ENCODE measurements around the gene CCND1.

Gene CCND1

DNA sequence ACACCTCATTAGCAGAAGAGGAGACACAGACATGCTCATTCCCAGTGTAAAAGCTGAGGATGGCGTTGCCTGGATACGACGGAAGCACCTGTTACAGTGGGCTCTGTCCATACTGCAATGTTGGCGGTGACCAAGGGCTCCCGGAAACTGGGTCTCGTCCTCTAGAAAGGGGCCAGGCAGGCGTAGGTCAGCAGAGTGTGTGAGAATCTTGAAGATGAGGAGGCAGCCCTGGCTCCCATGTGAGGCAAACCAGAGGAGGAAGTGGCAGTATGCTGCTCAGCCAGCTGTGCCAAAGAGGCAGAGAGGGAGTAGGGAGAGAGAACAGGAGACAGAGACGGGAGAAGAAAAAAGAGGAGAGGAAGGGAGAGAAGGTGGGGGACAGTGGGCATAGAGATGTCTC, 23.9 kb downstream of the CCND1 start:
- no peaks in the 10 kb centered on the region for H4K20me1 ChIP-seq (ENCODE audit: insufficient read depth)
- TF ChIP-seq, protein P1, sequence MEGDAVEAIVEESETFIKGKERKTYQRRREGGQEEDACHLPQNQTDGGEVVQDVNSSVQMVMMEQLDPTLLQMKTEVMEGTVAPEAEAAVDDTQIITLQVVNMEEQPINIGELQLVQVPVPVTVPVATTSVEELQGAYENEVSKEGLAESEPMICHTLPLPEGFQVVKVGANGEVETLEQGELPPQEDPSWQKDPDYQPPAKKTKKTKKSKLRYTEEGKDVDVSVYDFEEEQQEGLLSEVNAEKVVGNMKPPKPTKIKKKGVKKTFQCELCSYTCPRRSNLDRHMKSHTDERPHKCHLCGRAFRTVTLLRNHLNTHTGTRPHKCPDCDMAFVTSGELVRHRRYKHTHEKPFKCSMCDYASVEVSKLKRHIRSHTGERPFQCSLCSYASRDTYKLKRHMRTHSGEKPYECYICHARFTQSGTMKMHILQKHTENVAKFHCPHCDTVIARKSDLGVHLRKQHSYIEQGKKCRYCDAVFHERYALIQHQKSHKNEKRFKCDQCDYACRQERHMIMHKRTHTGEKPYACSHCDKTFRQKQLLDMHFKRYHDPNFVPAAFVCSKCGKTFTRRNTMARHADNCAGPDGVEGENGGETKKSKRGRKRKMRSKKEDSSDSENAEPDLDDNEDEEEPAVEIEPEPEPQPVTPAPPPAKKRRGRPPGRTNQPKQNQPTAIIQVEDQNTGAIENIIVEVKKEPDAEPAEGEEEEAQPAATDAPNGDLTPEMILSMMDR (conservative IDR thresholded peaks at IDR 0.05; ENCODE audit: low read depth, low read length): no peak
- H3K79me2 ChIP-seq (ENCODE audit: insufficient read depth, low read depth): no peaks in the 10 kb centered on the region
- H3K36me3 ChIP-seq (ENCODE audit: insufficient read depth): no peaks in the 10 kb centered on the region
- no peak overlapping the region for H2AFZ ChIP-seq (ENCODE audit: low read depth)
- H3K27ac ChIP-seq: no peak overlapping the region
- no peak overlapping the region for H3K4me3 ChIP-seq (IDR thresholded peaks at IDR 0.05; ENCODE audit: insufficient read depth, low read depth, low read length)
- no peak overlapping the region for H3K9ac ChIP-seq
- H3K4me1 ChIP-seq (ENCODE audit: low read depth, poor library complexity, severe bottlenecking): no peaks in the 10 kb centered on the region
- no peaks in the 10 kb centered on the region for H3K27me3 ChIP-seq (ENCODE audit: insufficient read depth, low read depth)
- no peak overlapping the region for H3K4me2 ChIP-seq

DNA sequence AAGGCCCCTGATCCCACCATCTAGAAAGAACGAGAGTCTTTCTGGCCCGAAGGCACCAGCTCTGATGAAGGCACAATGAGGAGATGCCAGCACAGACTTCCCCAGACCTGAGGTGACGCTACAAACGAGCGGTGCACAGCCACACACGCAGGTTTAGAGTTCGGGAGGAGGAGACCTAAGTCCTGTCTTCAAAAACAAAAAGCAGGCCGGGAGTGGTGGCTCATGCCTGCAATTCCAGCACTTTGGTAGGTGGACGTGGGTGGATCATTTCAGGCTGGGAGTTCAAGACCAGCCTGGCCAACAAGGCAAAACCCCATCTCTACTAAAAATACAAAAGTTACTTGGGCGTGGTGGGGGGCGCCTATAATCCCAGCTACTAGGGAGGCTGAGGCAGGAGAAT, 24.7 kb downstream of the CCND1 start:
- Histone ChIP-seq H3K36me3 (ENCODE audit: insufficient read depth) (no peaks in the 10 kb centered on the region), H3K27me3 (ENCODE audit: insufficient read depth, low read depth) (no peaks in the 10 kb centered on the region), H3K9ac (no peak overlapping the region), H3K27ac (no peak overlapping the region), H3K4me3 (IDR thresholded peaks at IDR 0.05; ENCODE audit: insufficient read depth, low read depth, low read length) (no peak overlapping the region), H2AFZ (ENCODE audit: low read depth) (no peak overlapping the region), H3K4me2 (no peak overlapping the region), H4K20me1 (ENCODE audit: insufficient read depth) (no peaks in the 10 kb centered on the region), H3K79me2 (ENCODE audit: insufficient read depth, low read depth) (no peaks in the 10 kb centered on the region), H3K4me1 (ENCODE audit: low read depth, poor library complexity, severe bottlenecking) (no peaks in the 10 kb centered on the region)
- TF ChIP-seq, protein P1 (conservative IDR thresholded peaks at IDR 0.05; ENCODE audit: low read depth, low read length): no peak

DNA sequence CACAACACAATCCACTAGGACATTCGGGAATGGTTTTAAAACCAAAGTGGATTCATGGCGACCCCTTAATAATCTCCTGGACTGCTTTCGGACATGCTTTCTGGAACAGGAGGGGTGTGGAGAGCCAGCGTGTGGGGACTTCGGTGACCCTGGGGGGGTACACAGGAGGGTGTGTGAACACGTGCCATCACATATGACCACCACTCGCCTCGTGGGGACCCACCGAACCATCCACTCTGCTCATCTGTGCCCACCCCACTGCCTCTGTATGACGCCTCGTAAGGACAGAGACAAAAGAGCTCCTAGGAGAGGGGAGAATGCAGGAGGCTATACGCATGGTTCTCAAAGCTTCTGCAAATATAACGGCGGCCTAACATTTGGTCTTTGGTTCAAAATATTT, 25.3 kb downstream of the CCND1 start:
- TF ChIP-seq, protein P1 (conservative IDR thresholded peaks at IDR 0.05; ENCODE audit: low read depth, low read length): no peak
- H3K27me3 ChIP-seq (ENCODE audit: insufficient read depth, low read depth): no peaks in the 10 kb centered on the region
- H3K4me2 ChIP-seq: no peak overlapping the region
- no peak overlapping the region for H3K27ac ChIP-seq
- no peak overlapping the region for H3K4me3 ChIP-seq (IDR thresholded peaks at IDR 0.05; ENCODE audit: insufficient read depth, low read depth, low read length)
- no peak overlapping the region for H3K9ac ChIP-seq
- no peaks in the 10 kb centered on the region for H3K4me1 ChIP-seq (ENCODE audit: low read depth, poor library complexity, severe bottlenecking)
- H3K79me2 ChIP-seq (ENCODE audit: insufficient read depth, low read depth): no peaks in the 10 kb centered on the region
- H2AFZ ChIP-seq (ENCODE audit: low read depth): no peak overlapping the region
- H4K20me1 ChIP-seq (ENCODE audit: insufficient read depth): no peaks in the 10 kb centered on the region
- H3K36me3 ChIP-seq (ENCODE audit: insufficient read depth): no peaks in the 10 kb centered on the region

DNA sequence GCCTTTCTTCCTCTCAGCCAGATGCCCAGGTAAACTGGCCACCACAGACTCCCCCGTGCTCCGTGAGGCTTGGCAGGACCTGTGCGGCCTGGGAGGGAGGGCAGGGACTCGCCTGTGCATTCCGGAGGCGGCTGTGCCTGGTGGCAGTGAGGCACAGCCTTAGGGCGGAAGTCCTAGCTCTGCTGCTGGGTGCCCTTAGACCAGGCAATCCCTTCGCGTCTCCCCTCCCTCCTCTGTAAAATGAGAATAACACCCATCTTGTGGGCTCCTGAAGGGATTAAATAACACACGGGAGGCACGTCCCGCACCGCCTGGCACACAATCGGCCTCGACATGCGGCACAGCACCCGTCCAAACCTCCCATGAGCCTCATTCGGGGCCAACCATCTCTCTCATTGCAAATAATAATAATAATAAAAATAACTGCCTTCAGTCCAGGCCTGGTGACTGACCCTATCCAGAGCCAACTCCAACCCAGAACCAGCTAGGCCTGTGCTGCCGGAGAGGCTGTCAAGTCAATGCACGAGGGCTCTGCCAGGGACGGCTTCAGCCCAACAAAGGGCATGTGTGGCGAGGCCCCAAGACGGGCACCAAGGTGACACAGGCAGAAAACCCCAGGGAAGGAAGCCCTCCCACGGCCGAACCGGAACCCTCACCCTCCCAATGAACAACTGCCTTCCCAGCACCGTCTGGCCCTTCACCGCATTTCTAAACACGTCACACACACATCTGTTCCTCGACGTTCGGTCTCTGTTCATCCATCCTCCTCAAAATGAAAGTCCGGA, 26.0 kb downstream of the CCND1 start:
- Histone ChIP-seq H3K27me3 (ENCODE audit: insufficient read depth, low read depth) (no peaks in the 10 kb centered on the region), H3K9ac (no peak overlapping the region), H3K4me1 (ENCODE audit: low read depth, poor library complexity, severe bottlenecking) (no peaks in the 10 kb centered on the region), H3K4me3 (IDR thresholded peaks at IDR 0.05; ENCODE audit: insufficient read depth, low read depth, low read length) (no peak overlapping the region), H3K79me2 (ENCODE audit: insufficient read depth, low read depth) (no peaks in the 10 kb centered on the region), H3K27ac (no peak overlapping the region), H3K36me3 (ENCODE audit: insufficient read depth) (no peaks in the 10 kb centered on the region), H3K4me2 (no peak overlapping the region), H2AFZ (ENCODE audit: low read depth) (no peak overlapping the region), H4K20me1 (ENCODE audit: insufficient read depth) (no peaks in the 10 kb centered on the region)
- TF ChIP-seq, protein P1 (conservative IDR thresholded peaks at IDR 0.05; ENCODE audit: low read depth, low read length): no peak

Measured in KMS-11 (cell line).